ENCODE data around the gene SLC24A3. TPM values are rescaled to one million over a fixed set of nuclear protein-coding genes. Genes with fewer than 3 reads are reported as not detected.

Gene SLC24A3
- total and polyA plus RNA-seq, 12 donors, result 0.21 to 2.6 (median 0.84) TPM

GRCh38 chr20:19207541-19207940 lies 4.9 kb upstream of the SLC24A3 start:
- no peak for TF ChIP-seq CTCF (IDR thresholded peaks at IDR 0.05)
- 69 to 71% methylated on average over 1 of the region's 1 CpG for WGBS, 2 donors
- peaks cover 0 to 35% (median 14%) of the 10 kb centered on the region in 7 donors for H3K27me3 ChIP-seq
- DNase-seq (no peak), ATAC-seq (no peak)
- peaks cover 0 to 4% (median 0%) of the 10 kb centered on the region in 11 donors for H3K9me3 ChIP-seq
- H3K27ac ChIP-seq, result no peak overlapping the region
- no peak overlapping the region for H3K4me3 ChIP-seq
- no peaks in the 10 kb centered on the region for H3K36me3 ChIP-seq
- intact Hi-C loops (cut with DNase I), result loop anchor here in 9 of 10 donors (2.0 to 10.0 kb wide), 6 partner anchors 303 to 573 kb away; no protein-coding TSS in a partner anchor
- peaks cover 0 to 9% (median 7%) of the 10 kb centered on the region in 9 donors for H3K4me1 ChIP-seq

GRCh38 chr20:19210391-19211155 lies 1.9 kb upstream of the SLC24A3 start:
- DNase-seq, result no peak
- Histone ChIP-seq H3K9me3 (no peaks in the 10 kb centered on the region), H3K4me1 (peaks cover 0 to 14% (median 8%) of the 10 kb centered on the region in 9 donors), H3K27me3 (peaks cover 0 to 51% (median 28%) of the 10 kb centered on the region in 7 donors), H3K36me3 (no peaks in the 10 kb centered on the region), H3K4me3 (no peak overlapping the region), H3K27ac (no peak overlapping the region)
- 62 to 63% methylated on average over 9 of the region's 9 CpGs for WGBS, 2 donors
- intact Hi-C loops (cut with DNase I), result loop anchor here in 4 of 10 donors (2.0 to 10.0 kb wide), 4 partner anchors 164 to 376 kb away; no protein-coding TSS in a partner anchor
- TF ChIP-seq CTCF (IDR thresholded peaks at IDR 0.05), result no peak
- ATAC-seq, result no peak

- Histone ChIP-seq H3K4me3 (peak overlapping the region in 2 of 10 donors; percentile 50 to 57), H3K36me3 (no peaks in the 10 kb centered on the region), H3K27ac (no peak overlapping the region), H3K9me3 (no peaks in the 10 kb centered on the region), H3K4me1 (peaks cover 0 to 14% (median 8%) of the 10 kb centered on the region in 9 donors), H3K27me3 (peaks cover 0 to 51% (median 34%) of the 10 kb centered on the region in 7 donors)
- DNase-seq (no peak), ATAC-seq (peak in 1 of 8 donors; percentile 19)
- TF ChIP-seq CTCF (IDR thresholded peaks at IDR 0.05), result no peak
- WGBS, 2 donors, result 68 to 71% methylated on average over 5 of the region's 5 CpGs
- intact Hi-C loops (cut with DNase I), result loop anchor here in 4 of 10 donors (2.0 to 10.0 kb wide), 4 partner anchors 164 to 376 kb away; no protein-coding TSS in a partner anchor
Observed at GRCh38 chr20:19211252-19211651, 1.2 kb upstream of the SLC24A3 start.

GRCh38 chr20:19211661-19212468 lies 577 bp upstream of the SLC24A3 start:
- Histone ChIP-seq H3K4me1 (peaks cover 0 to 14% (median 8%) of the 10 kb centered on the region in 9 donors), H3K27ac (no peak overlapping the region), H3K27me3 (peaks cover 0 to 53% (median 40%) of the 10 kb centered on the region in 7 donors), H3K36me3 (no peaks in the 10 kb centered on the region), H3K9me3 (no peaks in the 10 kb centered on the region), H3K4me3 (peak overlapping the region; percentile 7 to 59 (median 49))
- intact Hi-C loops (cut with DNase I), result loop anchor here in 4 of 10 donors (2.0 to 10.0 kb wide), 5 partner anchors 65 to 375 kb away; no protein-coding TSS in a partner anchor
- ATAC-seq (peak; percentile 42 to 67 (median 48)), DNase-seq (peak in 1 of 2 donors; percentile 29)
- TF ChIP-seq CTCF (IDR thresholded peaks at IDR 0.05), result peak in 5 of 9 donors; percentile 7 to 39 (median 23)
- 2% methylated on average over 54 to 66 of the region's 66 CpGs for WGBS, 2 donors
